PC-3 (cell line): ENCODE measurements around the gene LINGO1. TPM values are rescaled to one million over a fixed set of nuclear protein-coding genes. Genes with fewer than 3 reads are reported as not detected.

Experiments used
- ATAC-seq: fragments of 200-7000 bp; cut with Tn5 transposase; 2 replicates; pipeline ENCODE4 v1.9.1; 2020; ENCODE audit warnings: mild to moderate bottlenecking, moderate library complexity
- BruUV-seq: library from RNA; stranded (reverse); fragments of 400-500 nt; replicated peaks from 2 replicates; lab custom pipeline; 2021; lab: Mats Ljungman, UMichigan
- CTCF ChIA-PET: fragments of 300-600 bp; sonication (Branson Sonifier 250); formaldehyde crosslinking; loops from one replicate; lab custom pipeline; 2022; ENCODE audit warnings: antibody characterized with exemption; lab: Charles Lee
- POLR2A ChIA-PET: fragments of 300-600 bp; sonication (Branson Sonifier 250); formaldehyde crosslinking; loops from one replicate; lab custom pipeline; 2022; ENCODE audit warnings: antibody characterized with exemption; ENCODE audit not compliant: unreplicated experiment; lab: Charles Lee
- DNase-seq: peaks from one replicate; pipeline ENCODE4 v3.0.0-alpha.2; 2015
- H2AFZ ChIP-seq: fragments of 300-600 bp; sonication (generic); 2 replicates; pipeline ENCODE4 v1.6.0; 2016; ENCODE audit warnings: antibody characterized with exemption, low read length
- H3F3A ChIP-seq: fragments of 300-600 bp; sonication (generic); one replicate; pipeline ENCODE4 v1.6.0; 2017; ENCODE audit warnings: antibody characterized with exemption, low read length, control low read depth, mild to moderate bottlenecking; ENCODE audit not compliant: unreplicated experiment
- H3K27ac ChIP-seq: fragments of 300-600 bp; sonication (generic); 2 replicates; pipeline ENCODE4 v1.5.1; 2016; ENCODE audit warnings: mild to moderate bottlenecking, low read length
- H3K27me3 ChIP-seq: fragments of 300-600 bp; sonication (generic); 2 replicates; pipeline ENCODE4 v1.6.1; 2016; ENCODE audit warnings: low read length, mixed read lengths
- H3K36me3 ChIP-seq: fragments of 300-600 bp; sonication (generic); 2 replicates; pipeline ENCODE4 v1.6.1; 2016; ENCODE audit warnings: low read depth, mixed run types, low read length, mixed read lengths
- H3K4me1 ChIP-seq: fragments of 300-600 bp; sonication (generic); 2 replicates; pipeline ENCODE4 v1.5.1; 2016; ENCODE audit warnings: low read length; ENCODE audit not compliant: insufficient read depth
- H3K4me2 ChIP-seq: fragments of 300-600 bp; sonication (generic); 2 replicates; pipeline ENCODE4 v1.6.0; 2016; ENCODE audit warnings: low read length
- H3K4me3 ChIP-seq: fragments of 300-600 bp; sonication (generic); 2 replicates; pipeline ENCODE4 v1.5.1; 2016; ENCODE audit warnings: mild to moderate bottlenecking, low read length, mixed read lengths
- H3K79me2 ChIP-seq: fragments of 300-600 bp; sonication (generic); 2 replicates; pipeline ENCODE4 v1.6.1; 2017; ENCODE audit warnings: low read length, mixed read lengths
- H3K9ac ChIP-seq: fragments of 300-600 bp; sonication (generic); 2 replicates; pipeline ENCODE4 v1.6.0; 2016; ENCODE audit warnings: mild to moderate bottlenecking, low read length
- H3K9me2 ChIP-seq: fragments of 300-600 bp; sonication (generic); replicated peaks from 2 replicates; pipeline ENCODE4 v1.6.1; 2016; ENCODE audit warnings: mixed run types, low read length, mixed read lengths
- H3K9me3 ChIP-seq: fragments of 300-600 bp; sonication (generic); 2 replicates; pipeline ENCODE4 v1.6.1; 2016; ENCODE audit warnings: low read length, mixed read lengths
- H4K20me1 ChIP-seq: fragments of 300-600 bp; sonication (generic); 2 replicates; pipeline ENCODE4 v1.6.1; 2016; ENCODE audit warnings: low read length, mixed read lengths
- CTCF ChIP-seq: fragments of 300-600 bp; sonication (generic); conservative IDR thresholded peaks from 2 replicates; pipeline ENCODE4 v1.5.1; 2017; ENCODE audit warnings: antibody characterized with exemption, low read depth, mild to moderate bottlenecking, low read length
- EZH2 ChIP-seq: fragments of 300-600 bp; sonication (generic); IDR thresholded peaks from one replicate; pipeline ENCODE4 v1.6.1; 2017; ENCODE audit warnings: antibody characterized with exemption, mild to moderate bottlenecking, low read length; ENCODE audit not compliant: unreplicated experiment
- EZH2phosphoT487 ChIP-seq: fragments of 300-600 bp; sonication (generic); IDR thresholded peaks from 2 replicates; pipeline ENCODE4 v1.6.1; 2018; ENCODE audit warnings: mild to moderate bottlenecking, antibody characterized with exemption, low read length, borderline replicate concordance
- intact Hi-C: fragments of 100-400 bp; cut with micrococcal nuclease; formaldehyde crosslinking; loops from 2 replicates; pipeline ENCODE4 v1.9.0; 2023
- total RNA-seq: library from RNA; depleted of rRNA; stranded (reverse); fragments of >200 nt; gene quantifications from 2 replicates; pipeline ENCODE4 v1.2.3, GENCODE V29; 2014

Gene LINGO1
- total RNA-seq, 1 experiment from 2014 or later: not detected

- no peaks in the 10 kb centered on the region for H3K79me2 ChIP-seq
- no peaks in the 10 kb centered on the region for H3K9me3 ChIP-seq
- H3K9me2 ChIP-seq: no peaks in the 10 kb centered on the region
- H3K27me3 ChIP-seq: no peaks in the 10 kb centered on the region
- no TSS peak for BruUV-seq
- intact Hi-C loops: no loop called here
- no peak overlapping the region for H2AFZ ChIP-seq
- no peak for ATAC-seq
- POLR2A ChIA-PET: no interaction called here
- H3K4me1 ChIP-seq: no peaks in the 10 kb centered on the region
- CTCF ChIA-PET: no interaction called here
- no peak overlapping the region for H3K4me2 ChIP-seq
- no peak for TF ChIP-seq EZH2phosphoT487
- TF ChIP-seq CTCF: no peak
- no peak for TF ChIP-seq EZH2
- no peaks in the 10 kb centered on the region for H4K20me1 ChIP-seq
- H3K27ac ChIP-seq: no peak overlapping the region
- H3K9ac ChIP-seq: no peak overlapping the region
- H3K4me3 ChIP-seq: no peak overlapping the region
- no peaks in the 10 kb centered on the region for H3F3A ChIP-seq
- no peaks in the 10 kb centered on the region for H3K36me3 ChIP-seq
- DNase-seq: no peak
Measured at GRCh38 chr15:77573802-77574201, 58.9 kb downstream of the LINGO1 start.

DNA sequence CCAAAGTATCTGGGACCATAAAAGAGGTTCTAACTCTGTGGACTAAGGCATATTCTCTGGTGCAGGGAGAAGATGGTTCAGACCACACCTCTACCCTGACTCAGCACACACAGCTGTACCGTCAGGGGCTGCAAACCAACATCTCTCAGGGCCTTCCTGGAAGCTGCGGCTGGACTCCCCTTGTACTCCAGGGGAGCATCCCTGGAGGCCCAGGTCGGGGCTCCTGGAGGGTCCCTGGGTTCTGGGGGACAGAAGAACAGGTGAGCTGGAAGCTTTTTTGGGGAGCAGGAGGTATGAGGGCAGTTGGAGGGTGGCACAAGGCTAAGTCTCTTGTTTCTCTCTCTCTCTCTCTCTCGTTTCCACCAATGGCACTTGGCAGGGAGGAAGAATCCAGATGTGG is 60.5 kb downstream of the LINGO1 start:
- Histone ChIP-seq H3K9me3 (no peaks in the 10 kb centered on the region), H3K4me1 (no peaks in the 10 kb centered on the region), H3K79me2 (no peaks in the 10 kb centered on the region), H3K9me2 (no peaks in the 10 kb centered on the region), H2AFZ (no peak overlapping the region), H3F3A (no peaks in the 10 kb centered on the region), H3K36me3 (no peaks in the 10 kb centered on the region), H3K4me3 (no peak overlapping the region), H3K27ac (no peak overlapping the region), H3K9ac (no peak overlapping the region), H3K27me3 (no peaks in the 10 kb centered on the region), H3K4me2 (no peak overlapping the region), H4K20me1 (no peaks in the 10 kb centered on the region)
- no peak for DNase-seq
- intact Hi-C loops: no loop called here
- TF ChIP-seq EZH2 (no peak), CTCF (no peak), EZH2phosphoT487 (no peak)
- ChIA-PET CTCF (no interaction called here), POLR2A (no interaction called here)
- BruUV-seq: no TSS peak
- ATAC-seq: no peak

GRCh38 chr15:77571741-77572140 is 61.0 kb downstream of the LINGO1 start:
- POLR2A ChIA-PET: no interaction called here
- H3K9me3 ChIP-seq: no peaks in the 10 kb centered on the region

More at GRCh38 chr15:77571741-77572140, 61.0 kb downstream of the LINGO1 start:
- no peak for DNase-seq
- ATAC-seq: no peak
- H3K79me2 ChIP-seq: no peaks in the 10 kb centered on the region
- no peaks in the 10 kb centered on the region for H3K27me3 ChIP-seq
- no peak overlapping the region for H3K27ac ChIP-seq
- CTCF ChIA-PET: no interaction called here
- H3K36me3 ChIP-seq: no peaks in the 10 kb centered on the region
- H3F3A ChIP-seq: no peaks in the 10 kb centered on the region
- intact Hi-C loops: no loop called here
- no peaks in the 10 kb centered on the region for H3K9me2 ChIP-seq
- no peak for TF ChIP-seq EZH2
- no peak for TF ChIP-seq EZH2phosphoT487
- TF ChIP-seq CTCF: no peak
- H3K4me2 ChIP-seq: no peak overlapping the region
- H2AFZ ChIP-seq: no peak overlapping the region
- H3K4me3 ChIP-seq: no peak overlapping the region
- no peaks in the 10 kb centered on the region for H3K4me1 ChIP-seq
- no peaks in the 10 kb centered on the region for H4K20me1 ChIP-seq
- no peak overlapping the region for H3K9ac ChIP-seq
- BruUV-seq: no TSS peak
